Measurements from ENCODE around the gene MAN2B1.

The MAN2B1 gene

GRCh38 chr19:12665671-12666264 is 774 bp downstream of the MAN2B1 start:
- no peak for DNase-seq (ENCODE audit: extremely low spot score)
- CTCF ChIA-PET = no interaction called here
- no peak for TF ChIP-seq ZNF384 (IDR thresholded peaks at IDR 0.05)
- no peak for TF ChIP-seq HDGF (IDR thresholded peaks at IDR 0.05; ENCODE audit: borderline replicate concordance)
- no peak for TF ChIP-seq TARDBP (IDR thresholded peaks at IDR 0.05)
- no peak for TF ChIP-seq LEF1 (IDR thresholded peaks at IDR 0.05; ENCODE audit: borderline replicate concordance)
- no peak for TF ChIP-seq FOXA1 (IDR thresholded peaks at IDR 0.05)
- no peak for TF ChIP-seq BHLHE40 (IDR thresholded peaks at IDR 0.05; ENCODE audit: borderline replicate concordance)
- no peak for TF ChIP-seq FOXM1 (IDR thresholded peaks at IDR 0.05; ENCODE audit: borderline replicate concordance)
- TF ChIP-seq SP1 (IDR thresholded peaks at IDR 0.05) = no peak
- no peak for TF ChIP-seq PKNOX1 (IDR thresholded peaks at IDR 0.05)
- TF ChIP-seq SUZ12 (IDR thresholded peaks at IDR 0.05) = no peak
- TF ChIP-seq CTBP1 (IDR thresholded peaks at IDR 0.05; ENCODE audit: borderline replicate concordance) = no peak
- POLR2A ChIA-PET = interaction anchor here (1.2 to 2.1 kb wide), 3 partner anchors 11 to 55 kb away, joined by 4 to 12 read pairs (median 9); partner anchors contain the start of genes DHPS, ZNF490 and ZNF791

GRCh38 chr19:12665281-12665573 is 1.3 kb downstream of the MAN2B1 start:
- CTCF ChIA-PET = no interaction called here
- DNase-seq (ENCODE audit: extremely low spot score) = no peak
- TF ChIP-seq PKNOX1 (IDR thresholded peaks at IDR 0.05) = no peak
- no peak for TF ChIP-seq NFRKB (IDR thresholded peaks at IDR 0.05)
- no peak for TF ChIP-seq TARDBP (IDR thresholded peaks at IDR 0.05)
- no peak for TF ChIP-seq ZNF384 (IDR thresholded peaks at IDR 0.05)
- TF ChIP-seq LEF1 (IDR thresholded peaks at IDR 0.05; ENCODE audit: borderline replicate concordance) = no peak
- no peak for TF ChIP-seq CTBP1 (IDR thresholded peaks at IDR 0.05; ENCODE audit: borderline replicate concordance)
- no peak for TF ChIP-seq FOXA1 (IDR thresholded peaks at IDR 0.05)
- POLR2A ChIA-PET = interaction anchor here (1.7 to 2.1 kb wide), 2 partner anchors 16 to 54 kb away, joined by 9 to 12 read pairs; partner anchors contain the start of genes DHPS, ZNF490 and ZNF791

- POLR2A ChIA-PET = interaction anchor here (0.6 kb wide), 1 partner anchor 54 kb away, joined by 3 read pairs; the partner anchor contains the start of genes ZNF490 and ZNF791
- DNase-seq (ENCODE audit: extremely low spot score) = peak; percentile 51
- CTCF ChIA-PET = no interaction called here
- TF ChIP-seq PKNOX1 (IDR thresholded peaks at IDR 0.05) = no peak
- TF ChIP-seq BHLHE40 (IDR thresholded peaks at IDR 0.05; ENCODE audit: borderline replicate concordance) = no peak
- no peak for TF ChIP-seq TARDBP (IDR thresholded peaks at IDR 0.05)
- no peak for TF ChIP-seq FOXM1 (IDR thresholded peaks at IDR 0.05; ENCODE audit: borderline replicate concordance)
- no peak for TF ChIP-seq CTBP1 (IDR thresholded peaks at IDR 0.05; ENCODE audit: borderline replicate concordance)
- TF ChIP-seq L3MBTL2 (conservative IDR thresholded peaks at IDR 0.05) = no peak
- no peak for TF ChIP-seq SP1 (IDR thresholded peaks at IDR 0.05)
- TF ChIP-seq HDGF (IDR thresholded peaks at IDR 0.05; ENCODE audit: borderline replicate concordance) = no peak
These were observed 1.9 kb downstream of the MAN2B1 start for GRCh38 chr19:12664406-12665280.

GRCh38 chr19:12660980-12661379 is 5.6 kb downstream of the MAN2B1 start:
- ChIA-PET POLR2A (no interaction called here), CTCF (no interaction called here)
- no peak for DNase-seq (ENCODE audit: extremely low spot score)
- TF ChIP-seq FOXK2 (IDR thresholded peaks at IDR 0.05) (no peak), LEF1 (IDR thresholded peaks at IDR 0.05; ENCODE audit: borderline replicate concordance) (no peak)

GRCh38 chr19:12657966-12658365 is 8.6 kb downstream of the MAN2B1 start:
- ChIA-PET CTCF (no interaction called here), POLR2A (no interaction called here)
- TF ChIP-seq FOXA1 (IDR thresholded peaks at IDR 0.05) (no peak), BHLHE40 (IDR thresholded peaks at IDR 0.05; ENCODE audit: borderline replicate concordance) (no peak), ARNT (IDR thresholded peaks at IDR 0.05) (no peak), FOXM1 (IDR thresholded peaks at IDR 0.05; ENCODE audit: borderline replicate concordance) (no peak), TARDBP (IDR thresholded peaks at IDR 0.05) (no peak), ELF4 (IDR thresholded peaks at IDR 0.05) (no peak), PKNOX1 (IDR thresholded peaks at IDR 0.05) (no peak), L3MBTL2 (conservative IDR thresholded peaks at IDR 0.05) (no peak), ZNF384 (IDR thresholded peaks at IDR 0.05) (no peak), CTBP1 (IDR thresholded peaks at IDR 0.05; ENCODE audit: borderline replicate concordance) (no peak), SP1 (IDR thresholded peaks at IDR 0.05) (no peak), SUZ12 (IDR thresholded peaks at IDR 0.05) (no peak), HDGF (IDR thresholded peaks at IDR 0.05; ENCODE audit: borderline replicate concordance) (no peak), LEF1 (IDR thresholded peaks at IDR 0.05; ENCODE audit: borderline replicate concordance) (no peak), NFRKB (IDR thresholded peaks at IDR 0.05) (no peak), FOXK2 (IDR thresholded peaks at IDR 0.05) (no peak)
- no peak for DNase-seq (ENCODE audit: extremely low spot score)

Measured in HEK293T (cell line).